Endothelial cell of umbilical vein (primary cell): ENCODE measurements around the gene MAP3K13. TPM values are rescaled to one million over a fixed set of nuclear protein-coding genes. Genes with fewer than 3 reads are reported as not detected.

Experiments
- BruUV-seq: library from RNA; stranded (reverse); fragments of 400-500 nt; replicated peaks from 2 replicates; lab custom pipeline; 2021; lab: Mats Ljungman, UMichigan
- CTCF ChIA-PET: fragments of 300-600, 350-600 bp; sonication (Branson Sonifier 250); formaldehyde crosslinking; loops from one replicate; lab custom pipeline; 2021; ENCODE audit warnings: antibody characterized with exemption, inconsistent platforms; lab: Charles Lee
- POLR2A ChIA-PET: fragments of 300-600, 350-600 bp; sonication (Branson Sonifier 250); formaldehyde crosslinking; loops from one replicate; lab custom pipeline; 2021; ENCODE audit warnings: antibody characterized with exemption, inconsistent platforms; lab: Charles Lee
- DNase-seq: peaks from one replicate; pipeline ENCODE4 v3.0.0-alpha.2; 2011; ENCODE audit warnings: low read depth, low spot score
- FAIRE-seq: peaks from 2 replicates; lab custom pipeline; 2011; peaks lifted over from hg19 to GRCh38; lab: Jason Lieb, UNC
- H2AFZ ChIP-seq: 2 replicates; pipeline ENCODE4 v1.6.0; 2012; ENCODE audit warnings: low read depth, low read length, control low read depth, inconsistent platforms
- H3K27ac ChIP-seq: 2 replicates; pipeline ENCODE4 v1.5.1; 2011; ENCODE audit warnings: low read depth, mild to moderate bottlenecking, control low read depth, low read length, moderate library complexity; ENCODE audit not compliant: insufficient read depth
- H3K27me3 ChIP-seq, 2 experiments: 2 replicates each; pipeline versions ENCODE4 v1.6.0 to v1.6.1; 2011; ENCODE audit warnings: low read length in 2 of 2, mixed read lengths in 1 of 2; ENCODE audit not compliant: control insufficient read depth in 2 of 2, insufficient read depth in 2 of 2
- H3K36me3 ChIP-seq, 2 experiments: 2 replicates in 1 of 2; 3 replicates in 1 of 2; pipeline ENCODE4 v1.5.1; 2011; ENCODE audit warnings: low read length in 2 of 2, mild to moderate bottlenecking in 1 of 2, moderate library complexity in 1 of 2; ENCODE audit not compliant: control insufficient read depth in 2 of 2, insufficient read depth in 2 of 2; ENCODE audit errors: extremely low read depth in 1 of 2
- H3K4me1 ChIP-seq: 3 replicates; pipeline ENCODE4 v1.5.1; 2011; ENCODE audit warnings: mild to moderate bottlenecking, low read length; ENCODE audit not compliant: control insufficient read depth, insufficient read depth; ENCODE audit errors: extremely low read depth
- H3K4me2 ChIP-seq: 2 replicates; pipeline ENCODE4 v1.6.1; 2011; ENCODE audit warnings: low read length, control low read depth, mixed read lengths; ENCODE audit not compliant: insufficient read depth
- H3K4me3 ChIP-seq, 3 experiments: fragments of 200-600 bp in 1 of 3; sonication (generic), shearing (Covaris generic) in 1 of 3; replicated peaks in 1 of 3; 2 replicates each; pipeline ENCODE4 v1.5.1; 2011 to 2016; ENCODE audit warnings: control low read depth in 3 of 3, low read length in 3 of 3, mild to moderate bottlenecking in 2 of 3, inconsistent platforms in 1 of 3, low read depth in 1 of 3, moderate library complexity in 1 of 3; ENCODE audit not compliant: insufficient read depth in 1 of 3
- H3K79me2 ChIP-seq: 2 replicates; pipeline ENCODE4 v1.6.0; 2012; ENCODE audit warnings: low read length, inconsistent platforms; ENCODE audit not compliant: control insufficient read depth, insufficient read depth
- H3K9ac ChIP-seq: replicated peaks from 2 replicates; pipeline ENCODE3; 2011; ENCODE audit warnings: low read length, control low read depth; ENCODE audit not compliant: insufficient read depth; ENCODE audit errors: extremely low read depth
- H3K9me1 ChIP-seq: replicated peaks from 3 replicates; pipeline ENCODE4 v1.6.0; 2011; ENCODE audit warnings: mild to moderate bottlenecking, low read length; ENCODE audit not compliant: control insufficient read depth, insufficient read depth; ENCODE audit errors: extremely low read depth
- H3K9me3 ChIP-seq: replicated peaks from 2 replicates; pipeline ENCODE4 v1.5.1; 2012; ENCODE audit warnings: low read length, inconsistent platforms; ENCODE audit not compliant: control insufficient read depth, insufficient read depth
- H4K20me1 ChIP-seq: replicated peaks from 2 replicates; pipeline ENCODE3; 2011; ENCODE audit warnings: mild to moderate bottlenecking, low read length; ENCODE audit not compliant: control insufficient read depth, insufficient read depth; ENCODE audit errors: extremely low read depth
- EZH2 ChIP-seq: IDR thresholded peaks from 2 replicates; pipeline ENCODE4 v1.6.1; 2012; ENCODE audit warnings: borderline replicate concordance, low read depth, mild to moderate bottlenecking, moderate library complexity, low read length, inconsistent platforms; ENCODE audit not compliant: severe bottlenecking
- FOS ChIP-seq: IDR thresholded peaks from 2 replicates; pipeline ENCODE4 v1.6.1; 2011; ENCODE audit warnings: mild to moderate bottlenecking, low read length, moderate library complexity, borderline replicate concordance; ENCODE audit not compliant: insufficient read depth
- GATA2 ChIP-seq: IDR thresholded peaks from 2 replicates; pipeline ENCODE4 v1.7.0; 2011; ENCODE audit warnings: low read depth, mild to moderate bottlenecking, moderate library complexity, mixed read lengths, low read length; ENCODE audit not compliant: insufficient read length, insufficient read depth
- JUN ChIP-seq: IDR thresholded peaks from 2 replicates; pipeline ENCODE4 v1.6.1; 2011; ENCODE audit warnings: borderline replicate concordance, low read depth; ENCODE audit not compliant: insufficient read length, insufficient read depth
- MYC ChIP-seq: IDR thresholded peaks from one replicate; pipeline ENCODE4 v1.6.1; 2011; ENCODE audit warnings: mild to moderate bottlenecking, low read depth, low read length
- POLR2A ChIP-seq: IDR thresholded peaks from 2 replicates; pipeline ENCODE4 v1.6.1; 2012; ENCODE audit warnings: low read depth, mild to moderate bottlenecking, control low read depth, low read length
- POLR2AphosphoS5 ChIP-seq: IDR thresholded peaks from 2 replicates; pipeline ENCODE4 v1.6.1; 2012; ENCODE audit warnings: low read depth, mild to moderate bottlenecking, control low read depth, low read length, moderate library complexity; ENCODE audit not compliant: insufficient read depth
- dilution Hi-C: fragments of 300-500 bp; cut with MboI; formaldehyde crosslinking; loops from one replicate; pipeline ENCODE4 v1.15.0; 2019; ENCODE audit warnings: low sequenced_read_pairs; ENCODE audit not compliant: extremely low pct_ligation_motif_present
- intact Hi-C: fragments of 100-400 bp; cut with micrococcal nuclease; formaldehyde crosslinking; loops from one replicate; pipeline ENCODE4 v1.10.0; 2022
- polyA plus RNA-seq, 4 experiments: library from polyadenylated mRNA; depleted of rRNA in 3 of 4; stranded (reverse) in 3 of 4; unstranded in 1 of 4; fragments of >200 nt; gene quantifications; 2 replicates each; pipeline versions ENCODE4 v1.2.1 to v1.2.3, GENCODE V29; 2011 to 2012; ENCODE audit warnings: missing spikeins in 1 of 4
- total RNA-seq: library from RNA; stranded (reverse); gene quantifications from 2 replicates; pipeline ENCODE4 v1.2.3, GENCODE V29; 2021
- TF ChIP-seq, protein P1 (sequence below): IDR thresholded peaks from 2 replicates; pipeline ENCODE4 v1.6.1; 2011; ENCODE audit not compliant: insufficient read depth, insufficient read length
- TF ChIP-seq, protein P2 (sequence below), 2 donors: IDR thresholded peaks; 1 replicate in 1 of 2; 2 replicates in 1 of 2; pipeline ENCODE4 v1.5.1; 2011; ENCODE audit warnings: low read length in 2 of 2, mild to moderate bottlenecking in 2 of 2, moderate library complexity in 2 of 2, control low read depth in 1 of 2, inconsistent platforms in 1 of 2, low read depth in 1 of 2; ENCODE audit not compliant: insufficient read depth in 1 of 2; ENCODE audit errors: extremely low read depth in 1 of 2

MAP3K13 gene
- total and polyA plus RNA-seq, 2 donors (not counting 3 experiments of a cell fraction or from before 2014, with no cell fraction given) = 6.2 to 15.4 TPM

DNA sequence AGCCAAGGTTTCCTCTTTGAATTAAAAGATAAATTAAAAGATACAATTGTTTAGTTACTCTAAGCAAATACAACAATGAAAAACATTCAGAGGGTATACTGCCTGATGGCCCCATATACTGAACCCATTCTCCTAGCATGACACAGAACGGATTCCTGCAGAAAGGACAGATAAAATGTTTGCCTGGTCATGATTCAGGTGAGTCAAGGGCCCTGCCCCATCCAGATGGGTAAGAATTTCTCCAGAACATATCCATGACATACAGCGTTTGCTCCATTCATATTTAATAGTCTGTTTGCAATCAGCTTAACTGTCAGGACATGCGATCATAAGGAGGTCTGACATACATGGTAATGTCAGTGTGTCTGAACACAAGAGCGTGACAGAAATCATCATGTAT is 127.3 kb downstream of the MAP3K13 start:
- Histone ChIP-seq H3K79me2 (no peaks in the 10 kb centered on the region), H3K27me3 (no peaks in the 10 kb centered on the region), H3K9me3 (no peaks in the 10 kb centered on the region), H3K4me3 (no peak overlapping the region), H3K36me3 (peaks cover 2 to 7% of the 10 kb centered on the region in 2 experiments), H3K4me1 (no peaks in the 10 kb centered on the region), H3K27ac (no peak overlapping the region), H3K9me1 (no peaks in the 10 kb centered on the region), H3K4me2 (no peak overlapping the region), H4K20me1 (no peaks in the 10 kb centered on the region), H2AFZ (no peak overlapping the region), H3K9ac (no peak overlapping the region)
- ChIA-PET POLR2A (no interaction called here), CTCF (no interaction called here)
- intact Hi-C loops = no loop called here
- FAIRE-seq = no peak
- TF ChIP-seq, protein P1, sequence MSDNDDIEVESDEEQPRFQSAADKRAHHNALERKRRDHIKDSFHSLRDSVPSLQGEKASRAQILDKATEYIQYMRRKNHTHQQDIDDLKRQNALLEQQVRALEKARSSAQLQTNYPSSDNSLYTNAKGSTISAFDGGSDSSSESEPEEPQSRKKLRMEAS = no peak
- TF ChIP-seq POLR2A (no peak), JUN (no peak), EZH2 (no peak), GATA2 (no peak), FOS (no peak), POLR2AphosphoS5 (no peak), MYC (no peak)
- TF ChIP-seq, protein P2, sequence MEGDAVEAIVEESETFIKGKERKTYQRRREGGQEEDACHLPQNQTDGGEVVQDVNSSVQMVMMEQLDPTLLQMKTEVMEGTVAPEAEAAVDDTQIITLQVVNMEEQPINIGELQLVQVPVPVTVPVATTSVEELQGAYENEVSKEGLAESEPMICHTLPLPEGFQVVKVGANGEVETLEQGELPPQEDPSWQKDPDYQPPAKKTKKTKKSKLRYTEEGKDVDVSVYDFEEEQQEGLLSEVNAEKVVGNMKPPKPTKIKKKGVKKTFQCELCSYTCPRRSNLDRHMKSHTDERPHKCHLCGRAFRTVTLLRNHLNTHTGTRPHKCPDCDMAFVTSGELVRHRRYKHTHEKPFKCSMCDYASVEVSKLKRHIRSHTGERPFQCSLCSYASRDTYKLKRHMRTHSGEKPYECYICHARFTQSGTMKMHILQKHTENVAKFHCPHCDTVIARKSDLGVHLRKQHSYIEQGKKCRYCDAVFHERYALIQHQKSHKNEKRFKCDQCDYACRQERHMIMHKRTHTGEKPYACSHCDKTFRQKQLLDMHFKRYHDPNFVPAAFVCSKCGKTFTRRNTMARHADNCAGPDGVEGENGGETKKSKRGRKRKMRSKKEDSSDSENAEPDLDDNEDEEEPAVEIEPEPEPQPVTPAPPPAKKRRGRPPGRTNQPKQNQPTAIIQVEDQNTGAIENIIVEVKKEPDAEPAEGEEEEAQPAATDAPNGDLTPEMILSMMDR (IDR thresholded peaks at IDR 0.05; ENCODE audit: extremely low read depth in 1 of 2, insufficient read depth in 1 of 2, low read depth in 1 of 2, low read length in 2 of 2) = no peak
- no TSS peak for BruUV-seq
- DNase-seq = no peak
- dilution Hi-C loops = no loop called here
